HL-60 (cell line): ENCODE results near the gene TRAF3IP3.

ENCODE experiments used
- TF ChIP-seq, protein P1 (sequence below): IDR thresholded peaks from one replicate; pipeline ENCODE4 v1.5.1; 2011; ENCODE audit warnings: low read length, control low read depth, inconsistent platforms; ENCODE audit not compliant: insufficient read depth
- TF ChIP-seq, protein P2 (sequence below): IDR thresholded peaks from 2 replicates; pipeline ENCODE4 v1.6.1; 2012; ENCODE audit warnings: low read depth; ENCODE audit not compliant: insufficient replicate concordance

DNA sequence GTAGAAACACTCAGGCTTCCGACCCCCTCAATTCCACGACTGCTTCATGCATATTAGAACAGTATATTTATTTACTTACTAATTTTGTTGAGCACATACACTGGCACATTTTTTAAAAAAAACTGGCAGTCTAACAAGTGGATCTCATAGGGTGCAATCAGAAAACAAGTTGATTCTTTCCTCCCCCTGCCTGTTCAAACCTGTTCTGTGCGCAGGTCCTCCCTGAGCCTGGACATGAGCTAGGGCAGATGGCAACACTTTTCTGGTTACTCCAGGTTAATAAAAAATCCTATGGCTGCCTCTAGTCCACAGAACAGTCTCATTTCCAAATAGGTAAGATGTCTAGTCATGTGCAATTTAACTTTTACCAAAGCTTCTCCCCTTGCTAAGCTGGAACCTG, 32.6 kb upstream of the TRAF3IP3 start:
- TF ChIP-seq, protein P1, sequence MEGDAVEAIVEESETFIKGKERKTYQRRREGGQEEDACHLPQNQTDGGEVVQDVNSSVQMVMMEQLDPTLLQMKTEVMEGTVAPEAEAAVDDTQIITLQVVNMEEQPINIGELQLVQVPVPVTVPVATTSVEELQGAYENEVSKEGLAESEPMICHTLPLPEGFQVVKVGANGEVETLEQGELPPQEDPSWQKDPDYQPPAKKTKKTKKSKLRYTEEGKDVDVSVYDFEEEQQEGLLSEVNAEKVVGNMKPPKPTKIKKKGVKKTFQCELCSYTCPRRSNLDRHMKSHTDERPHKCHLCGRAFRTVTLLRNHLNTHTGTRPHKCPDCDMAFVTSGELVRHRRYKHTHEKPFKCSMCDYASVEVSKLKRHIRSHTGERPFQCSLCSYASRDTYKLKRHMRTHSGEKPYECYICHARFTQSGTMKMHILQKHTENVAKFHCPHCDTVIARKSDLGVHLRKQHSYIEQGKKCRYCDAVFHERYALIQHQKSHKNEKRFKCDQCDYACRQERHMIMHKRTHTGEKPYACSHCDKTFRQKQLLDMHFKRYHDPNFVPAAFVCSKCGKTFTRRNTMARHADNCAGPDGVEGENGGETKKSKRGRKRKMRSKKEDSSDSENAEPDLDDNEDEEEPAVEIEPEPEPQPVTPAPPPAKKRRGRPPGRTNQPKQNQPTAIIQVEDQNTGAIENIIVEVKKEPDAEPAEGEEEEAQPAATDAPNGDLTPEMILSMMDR = no peak
- TF ChIP-seq, protein P2, sequence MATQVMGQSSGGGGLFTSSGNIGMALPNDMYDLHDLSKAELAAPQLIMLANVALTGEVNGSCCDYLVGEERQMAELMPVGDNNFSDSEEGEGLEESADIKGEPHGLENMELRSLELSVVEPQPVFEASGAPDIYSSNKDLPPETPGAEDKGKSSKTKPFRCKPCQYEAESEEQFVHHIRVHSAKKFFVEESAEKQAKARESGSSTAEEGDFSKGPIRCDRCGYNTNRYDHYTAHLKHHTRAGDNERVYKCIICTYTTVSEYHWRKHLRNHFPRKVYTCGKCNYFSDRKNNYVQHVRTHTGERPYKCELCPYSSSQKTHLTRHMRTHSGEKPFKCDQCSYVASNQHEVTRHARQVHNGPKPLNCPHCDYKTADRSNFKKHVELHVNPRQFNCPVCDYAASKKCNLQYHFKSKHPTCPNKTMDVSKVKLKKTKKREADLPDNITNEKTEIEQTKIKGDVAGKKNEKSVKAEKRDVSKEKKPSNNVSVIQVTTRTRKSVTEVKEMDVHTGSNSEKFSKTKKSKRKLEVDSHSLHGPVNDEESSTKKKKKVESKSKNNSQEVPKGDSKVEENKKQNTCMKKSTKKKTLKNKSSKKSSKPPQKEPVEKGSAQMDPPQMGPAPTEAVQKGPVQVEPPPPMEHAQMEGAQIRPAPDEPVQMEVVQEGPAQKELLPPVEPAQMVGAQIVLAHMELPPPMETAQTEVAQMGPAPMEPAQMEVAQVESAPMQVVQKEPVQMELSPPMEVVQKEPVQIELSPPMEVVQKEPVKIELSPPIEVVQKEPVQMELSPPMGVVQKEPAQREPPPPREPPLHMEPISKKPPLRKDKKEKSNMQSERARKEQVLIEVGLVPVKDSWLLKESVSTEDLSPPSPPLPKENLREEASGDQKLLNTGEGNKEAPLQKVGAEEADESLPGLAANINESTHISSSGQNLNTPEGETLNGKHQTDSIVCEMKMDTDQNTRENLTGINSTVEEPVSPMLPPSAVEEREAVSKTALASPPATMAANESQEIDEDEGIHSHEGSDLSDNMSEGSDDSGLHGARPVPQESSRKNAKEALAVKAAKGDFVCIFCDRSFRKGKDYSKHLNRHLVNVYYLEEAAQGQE = no peak
